Measurements from ENCODE around the gene ATF3. TPM values are rescaled to one million over a fixed set of nuclear protein-coding genes. Genes with fewer than 3 reads are reported as not detected.

ATF3 gene
- total RNA-seq, 2 experiments from 2014 or later = 2.7 to 2.9 TPM

DNA sequence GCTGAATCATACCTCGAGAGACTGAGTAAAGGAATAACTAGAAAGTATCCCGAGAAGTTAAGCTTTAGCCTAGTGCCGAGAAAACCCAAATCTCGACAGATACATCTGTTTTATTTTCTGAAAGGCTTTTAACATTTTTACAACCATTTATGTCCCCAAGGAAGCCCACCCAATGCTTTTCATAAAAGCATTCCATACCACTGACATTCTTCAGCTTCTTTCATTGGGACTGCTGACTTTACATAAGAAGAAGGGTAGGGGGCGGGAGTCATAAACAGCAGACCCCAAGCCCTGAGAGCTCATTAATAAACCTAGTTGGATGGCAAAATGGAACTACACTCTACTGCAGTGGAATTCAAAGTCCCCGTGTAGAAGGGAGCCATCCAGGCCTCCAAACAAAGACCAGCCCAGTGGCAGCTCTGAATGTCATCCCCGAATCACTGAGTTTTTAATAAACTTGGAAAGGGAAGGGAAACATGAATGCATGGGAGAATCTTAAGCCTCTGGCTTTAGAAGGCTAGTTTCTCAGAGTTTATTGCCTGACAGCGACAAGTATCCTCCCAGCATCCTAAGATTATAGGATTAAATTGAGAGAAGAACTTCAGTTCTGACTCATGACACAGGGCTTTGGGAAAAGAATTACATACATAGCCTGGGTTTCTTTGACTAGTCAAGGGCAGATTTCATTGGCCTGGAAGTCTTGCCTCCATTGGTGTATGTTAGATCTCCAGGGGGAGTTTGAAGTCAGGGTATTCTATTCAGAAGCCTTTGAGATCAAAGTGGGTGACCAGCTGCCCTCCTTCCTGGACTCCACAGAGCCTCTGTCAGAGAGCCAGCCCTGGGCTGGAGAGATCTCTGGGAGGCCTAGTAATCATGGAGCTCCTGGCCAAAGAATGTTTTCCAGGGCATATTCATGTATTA, 3.7 kb downstream of the ATF3 start:
- no peak for DNase-seq (ENCODE audit: low spot score)
- no peak for TF ChIP-seq EZH2phosphoT487 (IDR thresholded peaks at IDR 0.05; ENCODE audit: borderline replicate concordance, low read depth, low read length)
- TF ChIP-seq, protein P1, sequence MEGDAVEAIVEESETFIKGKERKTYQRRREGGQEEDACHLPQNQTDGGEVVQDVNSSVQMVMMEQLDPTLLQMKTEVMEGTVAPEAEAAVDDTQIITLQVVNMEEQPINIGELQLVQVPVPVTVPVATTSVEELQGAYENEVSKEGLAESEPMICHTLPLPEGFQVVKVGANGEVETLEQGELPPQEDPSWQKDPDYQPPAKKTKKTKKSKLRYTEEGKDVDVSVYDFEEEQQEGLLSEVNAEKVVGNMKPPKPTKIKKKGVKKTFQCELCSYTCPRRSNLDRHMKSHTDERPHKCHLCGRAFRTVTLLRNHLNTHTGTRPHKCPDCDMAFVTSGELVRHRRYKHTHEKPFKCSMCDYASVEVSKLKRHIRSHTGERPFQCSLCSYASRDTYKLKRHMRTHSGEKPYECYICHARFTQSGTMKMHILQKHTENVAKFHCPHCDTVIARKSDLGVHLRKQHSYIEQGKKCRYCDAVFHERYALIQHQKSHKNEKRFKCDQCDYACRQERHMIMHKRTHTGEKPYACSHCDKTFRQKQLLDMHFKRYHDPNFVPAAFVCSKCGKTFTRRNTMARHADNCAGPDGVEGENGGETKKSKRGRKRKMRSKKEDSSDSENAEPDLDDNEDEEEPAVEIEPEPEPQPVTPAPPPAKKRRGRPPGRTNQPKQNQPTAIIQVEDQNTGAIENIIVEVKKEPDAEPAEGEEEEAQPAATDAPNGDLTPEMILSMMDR (conservative IDR thresholded peaks at IDR 0.05; ENCODE audit: low read length) = no peak
- no peak overlapping the region for H2AFZ ChIP-seq (ENCODE audit: low read length)
- peaks cover 4% of the 10 kb centered on the region for H3K4me1 ChIP-seq (ENCODE audit: insufficient read depth, low read length, poor library complexity, severe bottlenecking)
- no TSS peak for BruUV-seq (replicated peaks)
- no peaks in the 10 kb centered on the region for H3K79me2 ChIP-seq (ENCODE audit: insufficient read depth, low read depth, low read length)
- H3K9me3 ChIP-seq (ENCODE audit: low read length) = no peaks in the 10 kb centered on the region
- H3K9me2 ChIP-seq (ENCODE audit: insufficient read depth, low read length) = no peaks in the 10 kb centered on the region
- H3K4me2 ChIP-seq (ENCODE audit: low read length) = no peak overlapping the region
- no peaks in the 10 kb centered on the region for H4K20me1 ChIP-seq (ENCODE audit: insufficient read depth, low read length)
- POLR2A ChIA-PET = interaction anchor here (0.7 to 1.4 kb wide), 3 partner anchors 14 to 123 kb away, joined by 3 read pairs; no protein-coding TSS in a partner anchor
- no peak overlapping the region for H3K27ac ChIP-seq (ENCODE audit: low read depth, low read length, poor library complexity, severe bottlenecking)
- CTCF ChIA-PET (ENCODE audit: unreplicated experiment) = no interaction called here
- no peak overlapping the region for H3K4me3 ChIP-seq (ENCODE audit: low read depth, low read length, poor library complexity, severe bottlenecking)
- intact Hi-C loops (cut with micrococcal nuclease; ENCODE audit: unreplicated experiment) = no loop called here
- no peaks in the 10 kb centered on the region for H3K36me3 ChIP-seq (ENCODE audit: insufficient read depth, low read length)

DNA sequence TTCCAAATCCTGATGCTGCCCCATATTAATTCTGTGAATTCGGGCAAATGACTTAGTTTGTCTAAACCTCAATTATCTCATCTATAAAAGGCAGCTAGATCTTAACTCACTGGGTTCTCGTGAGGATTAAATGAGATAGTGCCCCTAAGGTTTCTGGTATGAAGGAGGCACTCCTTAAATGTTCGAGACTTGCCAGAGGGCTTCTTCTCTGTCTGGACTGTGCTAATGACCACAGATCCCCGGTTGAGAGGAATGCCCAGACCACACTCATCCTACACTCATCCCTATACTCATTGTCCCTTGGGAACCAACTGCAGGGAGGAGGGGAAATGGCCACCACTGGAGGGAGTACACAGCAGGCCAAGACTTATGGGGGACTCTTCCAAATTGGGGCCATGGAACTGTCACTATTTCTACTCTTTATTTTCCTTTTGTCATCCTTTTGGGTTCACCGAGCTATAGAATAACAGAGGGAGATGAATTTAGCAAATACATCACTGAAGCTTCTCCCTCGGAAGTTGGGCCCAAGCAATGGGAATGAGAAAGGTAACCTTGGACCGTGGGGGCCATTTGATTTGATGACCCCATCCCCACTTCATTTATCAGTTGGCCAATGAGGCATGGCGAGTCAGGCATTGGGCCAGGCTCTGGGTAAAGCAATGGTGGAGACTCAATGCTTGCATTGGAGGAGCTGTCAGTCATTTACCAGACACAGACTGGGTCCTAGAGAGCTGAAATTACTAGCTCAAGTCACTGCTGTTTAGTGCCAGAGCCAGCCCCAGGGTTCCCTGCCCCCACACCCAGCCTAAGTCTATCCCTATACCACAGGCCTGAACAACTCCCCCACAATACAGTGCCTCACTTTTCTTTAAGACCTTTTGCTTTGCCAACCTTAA, 5.1 kb downstream of the ATF3 start:
- TF ChIP-seq, protein P1 (conservative IDR thresholded peaks at IDR 0.05; ENCODE audit: low read length) = no peak
- H3K9me3 ChIP-seq (ENCODE audit: low read length) = no peaks in the 10 kb centered on the region
- no peak overlapping the region for H3K4me2 ChIP-seq (ENCODE audit: low read length)
- H3K36me3 ChIP-seq (ENCODE audit: insufficient read depth, low read length) = no peaks in the 10 kb centered on the region
- no peak overlapping the region; the same call in 1 of the 2 replicates for H2AFZ ChIP-seq (ENCODE audit: low read length)
- no peaks in the 10 kb centered on the region for H3K9me2 ChIP-seq (ENCODE audit: insufficient read depth, low read length)
- ChIA-PET CTCF (ENCODE audit: unreplicated experiment) (interaction anchor here (0.5 kb wide), 1 partner anchor 155 kb away, joined by 6 read pairs; no protein-coding TSS in a partner anchor), POLR2A (interaction anchor here (0.5 to 0.7 kb wide), 2 partner anchors 20 to 24 kb away, joined by 3 to 4 read pairs; no protein-coding TSS in a partner anchor)
- H3K4me3 ChIP-seq (ENCODE audit: low read depth, low read length, poor library complexity, severe bottlenecking) = no peak overlapping the region
- intact Hi-C loops (cut with micrococcal nuclease; ENCODE audit: unreplicated experiment) = no loop called here
- H4K20me1 ChIP-seq (ENCODE audit: insufficient read depth, low read length) = no peaks in the 10 kb centered on the region
- no peak for DNase-seq (ENCODE audit: low spot score)
- H3K79me2 ChIP-seq (ENCODE audit: insufficient read depth, low read depth, low read length) = no peaks in the 10 kb centered on the region
- no peak overlapping the region for H3K27ac ChIP-seq (ENCODE audit: low read depth, low read length, poor library complexity, severe bottlenecking)
- H3K4me1 ChIP-seq (ENCODE audit: insufficient read depth, low read length, poor library complexity, severe bottlenecking) = peaks cover 4% of the 10 kb centered on the region
- BruUV-seq (replicated peaks) = no TSS peak
